GM21390 (cell line): ENCODE data around the gene CRB2.

Source experiments
- ATAC-seq: cut with Tn5 transposase; IDR thresholded peaks from one replicate; pipeline ENCODE4 v1.9.1; 2021; ENCODE audit not compliant: unreplicated experiment

Gene CRB2

GRCh38 chr9:123377211-123377971 lies 21.4 kb downstream of the CRB2 start:
- no peak for ATAC-seq

GRCh38 chr9:123378025-123378424 lies 22.0 kb downstream of the CRB2 start:
- no peak for ATAC-seq

DNA sequence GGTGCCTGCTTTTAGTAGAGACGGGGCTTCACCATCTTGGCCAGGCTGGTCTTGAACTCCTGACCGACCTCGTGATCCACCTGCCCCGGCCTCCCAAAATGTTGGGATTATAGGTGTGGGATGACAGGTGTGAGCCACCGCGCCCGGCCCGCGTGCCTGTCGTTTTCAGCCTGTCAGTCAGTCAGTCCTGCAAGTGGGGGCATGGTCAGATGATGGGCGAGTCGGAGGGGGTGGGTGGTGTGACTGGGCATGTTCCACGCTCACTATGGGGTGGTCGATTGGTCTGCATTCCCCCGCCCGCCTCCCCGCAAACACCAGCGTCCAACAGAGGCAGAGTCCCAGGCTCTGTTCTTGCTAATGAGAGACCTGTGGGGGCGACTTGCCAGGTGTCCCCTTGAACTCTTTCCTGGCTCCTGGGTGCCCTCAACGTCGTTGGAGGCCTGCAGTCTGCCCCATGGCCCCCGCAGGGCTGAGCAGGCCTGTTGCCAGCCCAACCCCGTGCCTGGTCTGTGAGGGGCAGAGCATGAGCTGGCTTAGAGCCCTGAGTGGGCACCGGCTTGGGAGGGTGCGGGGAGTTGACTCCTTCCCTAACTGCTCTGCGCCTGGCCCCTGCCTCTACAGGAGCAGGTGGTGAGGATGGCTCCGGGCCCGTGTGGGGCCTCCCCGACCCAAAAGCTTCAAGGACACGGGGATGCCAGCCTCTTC lies 23.1 kb downstream of the CRB2 start:
- ATAC-seq: no peak

DNA sequence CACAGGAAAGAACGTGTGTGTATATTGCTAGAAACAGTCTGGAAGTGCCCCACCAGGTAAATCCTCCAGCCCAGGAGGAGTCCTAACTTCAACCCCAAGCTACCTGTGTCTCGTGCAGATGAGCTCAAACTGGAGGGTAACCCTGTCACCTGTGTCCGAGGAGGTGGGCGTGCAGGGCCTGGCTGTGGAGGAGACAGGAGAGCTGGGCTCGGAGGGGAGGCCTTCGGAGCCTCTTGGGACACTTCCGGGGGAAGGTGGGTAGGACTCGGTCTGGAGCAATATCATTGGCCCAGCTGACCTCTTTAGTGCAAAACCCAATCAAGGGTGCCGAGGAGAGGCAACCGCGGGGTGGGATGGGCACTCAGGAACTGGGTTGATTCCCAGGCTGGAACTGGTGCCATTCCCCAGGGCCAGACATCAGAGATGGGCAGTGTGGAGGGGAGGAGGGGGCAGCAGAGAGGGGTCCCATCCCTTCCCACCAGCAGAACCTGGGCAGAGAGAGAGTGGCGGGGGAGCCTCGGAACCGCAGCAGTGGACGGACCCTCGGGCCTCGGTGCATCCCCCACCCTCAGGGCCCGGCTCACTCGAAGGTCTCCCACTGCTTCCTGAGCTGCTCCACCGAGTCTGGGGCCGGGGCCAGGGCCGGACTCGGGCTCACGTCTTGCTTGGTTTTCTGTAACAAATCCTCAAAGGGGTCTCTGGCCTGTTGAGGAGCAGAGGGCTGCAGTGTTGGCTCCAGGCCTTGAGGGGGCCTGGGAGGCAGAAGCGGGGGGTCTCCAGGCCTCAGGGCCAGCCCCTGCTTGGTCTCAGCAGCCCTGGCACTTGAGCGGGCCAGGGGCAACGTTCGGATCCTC lies 25.1 kb downstream of the CRB2 start:
- no peak for ATAC-seq

GRCh38 chr9:123382653-123383511 lies 26.9 kb downstream of the CRB2 start:
- ATAC-seq: no peak

DNA sequence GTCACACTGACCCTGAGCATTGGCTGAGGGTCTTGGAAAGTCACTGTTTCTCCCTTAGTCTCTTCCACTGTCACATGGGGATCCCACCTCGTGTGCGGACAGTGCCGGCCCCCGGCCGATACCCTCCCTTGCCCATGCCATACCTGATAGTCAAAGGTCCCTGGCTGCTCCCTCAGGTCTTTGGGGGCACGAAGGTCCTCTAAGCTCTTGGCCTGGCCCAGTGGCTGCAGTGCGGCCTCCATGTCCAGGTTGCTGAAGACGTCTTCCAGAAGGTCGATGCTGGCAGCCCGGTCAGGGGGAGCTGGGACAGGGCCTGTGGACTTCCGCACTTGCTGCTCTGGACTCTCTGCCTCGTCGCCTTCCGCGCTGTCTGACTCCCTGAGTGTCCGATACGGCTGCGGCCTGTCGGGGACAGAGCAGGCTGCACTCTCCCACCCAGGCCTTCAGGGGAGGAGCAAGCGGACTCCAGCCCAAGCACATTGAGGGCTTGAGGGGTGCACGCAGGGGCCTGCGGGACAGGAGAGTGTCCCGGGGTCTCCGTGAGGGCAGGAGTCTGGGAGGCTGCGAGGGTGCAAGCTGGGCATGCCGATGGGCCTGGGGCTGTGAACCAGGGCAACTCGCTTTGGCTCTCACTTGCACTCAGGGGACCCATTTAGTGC lies 27.6 kb downstream of the CRB2 start:
- no peak for ATAC-seq

DNA sequence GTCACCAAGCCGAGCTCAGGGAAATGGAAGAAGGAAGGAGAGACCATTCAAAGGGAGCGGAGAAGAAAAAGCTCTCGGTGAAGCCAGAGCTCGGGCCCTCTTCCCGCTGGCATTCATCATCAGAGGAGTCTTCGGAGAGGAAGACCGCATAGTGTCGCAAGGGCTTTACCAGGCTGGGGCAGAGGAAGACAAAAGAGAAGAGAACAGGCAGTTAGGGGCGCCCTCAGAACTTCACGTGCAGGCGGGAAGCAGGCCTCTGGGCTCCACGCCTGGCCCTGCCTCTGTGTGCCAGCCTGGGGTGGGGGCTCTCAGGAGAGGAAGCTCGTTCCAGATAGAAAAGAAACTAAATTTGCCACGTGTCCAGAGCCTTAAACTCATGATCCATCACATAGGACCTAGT lies 31.7 kb downstream of the CRB2 start:
- no peak for ATAC-seq

DNA sequence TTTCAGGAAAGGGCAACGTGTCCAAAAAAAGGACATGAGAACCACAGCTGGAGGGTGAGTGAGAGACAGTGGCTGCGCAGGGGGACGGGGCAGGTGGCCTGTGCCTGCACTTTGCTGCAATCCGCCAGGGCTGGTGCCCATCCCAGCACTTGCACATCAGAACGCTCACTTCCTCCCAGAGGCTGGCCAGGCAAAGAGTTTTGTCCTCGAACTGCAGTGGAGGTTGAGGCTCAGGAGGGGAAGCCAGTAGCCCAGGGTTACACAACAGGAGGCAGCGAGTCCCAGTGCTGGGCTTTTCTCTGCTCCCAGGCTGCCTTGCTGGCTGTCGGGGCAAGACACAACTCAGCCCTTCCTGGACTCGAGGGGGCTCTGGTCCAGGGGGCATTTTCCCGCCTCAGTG lies 33.1 kb downstream of the CRB2 start:
- ATAC-seq: no peak

DNA sequence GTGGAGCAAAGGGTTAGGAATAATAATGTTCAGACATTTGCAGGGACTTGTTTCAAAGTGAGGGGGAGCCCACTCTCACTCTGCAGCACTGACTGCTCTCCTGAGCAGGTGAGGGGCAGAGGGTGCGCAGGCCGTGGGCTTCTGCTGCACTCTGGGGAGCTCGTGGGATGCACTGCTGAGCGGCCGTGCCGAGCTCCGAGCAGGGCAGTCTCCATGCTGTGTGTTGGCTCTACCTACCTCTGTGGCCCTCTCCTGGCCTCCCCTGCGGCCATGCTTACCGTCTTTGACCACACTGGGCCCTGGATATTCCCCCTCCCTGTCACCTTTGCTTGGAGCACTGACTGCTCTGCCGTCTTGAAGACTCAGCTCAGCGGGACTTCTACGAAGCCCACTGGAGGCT lies 33.7 kb downstream of the CRB2 start:
- no peak for ATAC-seq

DNA sequence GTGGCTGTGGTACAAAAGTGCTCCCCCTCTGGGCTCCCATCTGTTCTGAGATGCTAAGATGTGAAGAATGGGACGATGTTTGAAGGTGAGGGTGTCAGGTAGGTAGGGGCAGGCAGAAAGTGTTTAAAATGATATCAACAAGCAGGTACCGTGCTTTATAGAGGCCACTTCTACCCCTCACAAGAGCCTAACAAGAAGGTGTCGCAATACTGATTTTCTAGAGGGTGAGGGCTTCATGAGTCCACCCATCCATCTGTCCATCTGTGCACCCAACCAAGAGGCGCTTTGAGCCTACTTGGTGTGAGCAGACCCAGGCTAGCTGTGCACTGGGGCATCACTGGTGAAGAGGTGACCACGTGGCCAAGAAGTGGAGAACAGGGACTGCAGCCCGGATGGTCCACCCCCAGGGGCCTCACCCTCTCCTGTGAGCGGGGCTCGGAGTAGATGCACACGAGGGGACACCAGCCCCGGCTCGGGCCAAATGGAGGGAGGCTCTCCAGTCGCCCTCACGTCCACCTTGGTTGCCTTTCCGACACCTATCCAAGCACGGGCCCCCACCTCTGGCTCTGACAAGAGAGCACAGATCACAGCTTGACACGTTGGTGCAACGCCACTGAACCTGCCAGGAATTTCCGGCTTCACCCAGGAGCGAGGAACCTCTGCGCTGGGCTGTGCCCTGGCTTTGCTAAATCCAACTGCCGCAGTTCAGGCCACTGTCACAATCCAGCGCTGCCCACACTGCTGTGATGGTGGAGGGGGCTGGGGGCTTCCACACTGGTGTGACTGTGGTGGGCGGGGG lies 34.5 kb downstream of the CRB2 start:
- no peak for ATAC-seq

- ATAC-seq: no peak
These were observed 35.2 kb downstream of the CRB2 start for GRCh38 chr9:123391233-123391632.

GRCh38 chr9:123391946-123392345 lies 35.9 kb downstream of the CRB2 start:
- ATAC-seq: no peak

GRCh38 chr9:123392802-123393201 lies 36.8 kb downstream of the CRB2 start:
- ATAC-seq: no peak

- ATAC-seq: no peak
These were observed 38.6 kb downstream of the CRB2 start for GRCh38 chr9:123394291-123395235.

GRCh38 chr9:123395276-123395688 lies 39.3 kb downstream of the CRB2 start:
- ATAC-seq: no peak

GRCh38 chr9:123395689-123396511 lies 39.9 kb downstream of the CRB2 start:
- ATAC-seq: no peak

DNA sequence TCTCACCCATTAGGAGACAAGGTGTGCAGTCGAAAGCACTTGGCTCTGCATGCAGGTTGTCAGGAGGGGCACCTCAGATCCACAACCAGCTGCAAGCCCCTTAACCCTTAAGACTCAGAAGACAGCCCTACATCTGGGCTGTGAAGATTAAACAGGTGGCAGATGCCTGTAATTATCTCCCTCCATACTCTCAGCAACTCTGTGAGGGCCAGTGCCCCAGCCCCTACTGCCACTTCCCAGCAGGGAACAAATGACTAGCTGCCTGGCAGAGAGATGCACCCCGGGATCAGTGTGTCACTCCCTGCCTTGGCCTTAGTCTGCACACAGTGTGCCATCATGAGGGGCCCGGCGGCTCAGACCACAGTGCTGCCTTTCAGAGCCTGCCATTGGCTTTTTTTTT lies 42.0 kb downstream of the CRB2 start:
- ATAC-seq: no peak
